ENCODE measurements around the gene MFN2.
"Not testable (repeated sequence)": the region's sequence is repeated elsewhere in the genome, so short reads cannot be mapped to it uniquely, and the experiment has no call there.

Gene MFN2

GRCh38 chr1:12015001-12015491 is 34.8 kb downstream of the MFN2 start:
- Mint-ChIP-seq H3K4me1 (ENCODE audit: low read depth) (peaks cover 38% of the 10 kb centered on the region), H3K36me3 (ENCODE audit: low read depth) (peaks cover 32% of the 10 kb centered on the region)

GRCh38 chr1:12015499-12015898 is 35.3 kb downstream of the MFN2 start:
- peaks cover 38% of the 10 kb centered on the region for H3K4me1 Mint-ChIP-seq (ENCODE audit: low read depth)
- no peaks in the 10 kb centered on the region for H3K9me3 Mint-ChIP-seq
- H3K27me3 Mint-ChIP-seq (ENCODE audit: low read depth): no peaks in the 10 kb centered on the region
- peaks cover 28% of the 10 kb centered on the region for H3K36me3 Mint-ChIP-seq (ENCODE audit: low read depth)
- H3K27ac Mint-ChIP-seq: peak overlapping the region; percentile 3
- H3K4me3 Mint-ChIP-seq: no peak overlapping the region

More at GRCh38 chr1:12015001-12015491, 34.8 kb downstream of the MFN2 start:
- H3K27me3 Mint-ChIP-seq (ENCODE audit: low read depth): no peaks in the 10 kb centered on the region
- H3K27ac Mint-ChIP-seq: peak overlapping the region; percentile 85
- no peak overlapping the region for H3K4me3 Mint-ChIP-seq
- H3K9me3 Mint-ChIP-seq: no peaks in the 10 kb centered on the region

DNA sequence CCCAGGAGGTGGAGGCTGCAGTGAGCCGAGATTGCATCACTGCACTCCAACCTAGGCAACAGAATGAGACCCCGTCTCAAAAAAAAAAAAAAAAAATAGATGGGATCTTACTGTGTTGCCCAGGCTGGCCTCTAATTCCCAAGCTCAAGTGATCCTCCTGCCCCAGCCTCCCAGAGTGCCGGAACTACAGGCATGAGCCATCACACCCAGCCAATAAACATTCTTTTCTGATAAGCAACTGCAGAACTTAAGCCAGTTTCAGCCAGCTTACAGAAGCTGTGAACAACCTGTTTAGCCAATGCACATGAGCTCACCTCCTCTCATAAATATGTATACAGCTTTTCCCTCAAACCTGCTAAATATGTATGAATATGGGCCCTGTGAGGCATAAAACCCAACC is 35.9 kb downstream of the MFN2 start:
- Mint-ChIP-seq H3K27ac (peak overlapping the region; percentile 63), H3K36me3 (ENCODE audit: low read depth) (peaks cover 26% of the 10 kb centered on the region), H3K9me3 (no peaks in the 10 kb centered on the region), H3K27me3 (ENCODE audit: low read depth) (no peaks in the 10 kb centered on the region), H3K4me3 (no peak overlapping the region), H3K4me1 (ENCODE audit: low read depth) (peaks cover 34% of the 10 kb centered on the region)

- peaks cover 8% of the 10 kb centered on the region for H3K4me1 Mint-ChIP-seq (ENCODE audit: low read depth)
- H3K4me3 Mint-ChIP-seq: peak overlapping the region; percentile 80
- H3K9me3 Mint-ChIP-seq: no peaks in the 10 kb centered on the region
- peak overlapping the region; percentile 82 for H3K27ac Mint-ChIP-seq
- peaks cover 11% of the 10 kb centered on the region for H3K36me3 Mint-ChIP-seq (ENCODE audit: low read depth)
- H3K27me3 Mint-ChIP-seq (ENCODE audit: low read depth): no peaks in the 10 kb centered on the region
Observed at GRCh38 chr1:12019858-12020509, 39.7 kb downstream of the MFN2 start.

DNA sequence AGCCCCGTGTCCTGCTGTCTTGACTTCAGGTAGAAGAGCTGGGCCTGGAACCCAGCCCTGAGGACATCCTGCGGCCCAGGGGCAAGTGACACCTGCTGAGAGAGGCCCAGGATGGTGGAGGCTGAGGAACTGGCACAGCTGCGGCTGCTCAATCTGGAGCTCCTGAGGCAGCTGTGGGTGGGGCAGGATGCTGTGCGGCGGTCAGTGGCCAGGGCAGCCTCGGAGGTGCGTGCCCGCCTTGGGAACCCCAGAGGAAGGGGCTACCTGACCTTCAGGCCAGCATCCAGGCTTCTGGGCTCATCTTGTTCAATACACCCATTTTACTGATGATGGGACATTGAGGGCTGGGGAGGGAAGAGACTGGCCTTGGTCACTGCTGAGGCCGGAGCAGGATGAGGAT is 41.4 kb downstream of the MFN2 start:
- peaks cover 22% of the 10 kb centered on the region for H3K36me3 Mint-ChIP-seq (ENCODE audit: low read depth)
- H3K27ac Mint-ChIP-seq: no peak overlapping the region
- peaks cover 8% of the 10 kb centered on the region for H3K4me1 Mint-ChIP-seq (ENCODE audit: low read depth)
- no peak overlapping the region for H3K4me3 Mint-ChIP-seq
- no peaks in the 10 kb centered on the region for H3K9me3 Mint-ChIP-seq
- H3K27me3 Mint-ChIP-seq (ENCODE audit: low read depth): no peaks in the 10 kb centered on the region

GRCh38 chr1:12022036-12022435 is 41.8 kb downstream of the MFN2 start:
- Mint-ChIP-seq H3K27me3 (ENCODE audit: low read depth) (no peaks in the 10 kb centered on the region), H3K9me3 (no peaks in the 10 kb centered on the region), H3K27ac (no peak overlapping the region), H3K36me3 (ENCODE audit: low read depth) (peaks cover 25% of the 10 kb centered on the region), H3K4me3 (no peak overlapping the region), H3K4me1 (ENCODE audit: low read depth) (peaks cover 9% of the 10 kb centered on the region)

DNA sequence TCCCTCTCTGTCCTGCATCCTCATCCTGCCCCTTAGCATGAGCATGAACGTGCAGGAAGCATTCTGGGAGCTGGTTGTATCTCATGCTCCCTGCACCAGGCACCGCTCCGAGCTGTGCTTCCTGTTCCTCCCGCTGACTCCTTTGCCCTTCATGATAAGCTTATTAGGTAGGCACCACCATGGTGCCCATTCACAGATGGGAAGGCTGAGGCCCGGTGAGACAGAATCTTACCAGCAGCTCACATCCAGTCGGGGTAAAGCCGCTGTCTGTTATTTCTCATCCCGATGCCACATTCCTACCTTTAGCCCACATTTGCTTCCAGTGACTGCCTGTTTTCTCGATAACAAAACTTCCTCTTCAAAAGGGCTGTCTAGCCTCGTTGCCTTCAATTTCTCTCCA is 46.3 kb downstream of the MFN2 start:
- no peak overlapping the region for H3K27ac Mint-ChIP-seq
- peaks cover 13% of the 10 kb centered on the region for H3K4me1 Mint-ChIP-seq (ENCODE audit: low read depth)
- peaks cover 42% of the 10 kb centered on the region for H3K36me3 Mint-ChIP-seq (ENCODE audit: low read depth)
- H3K4me3 Mint-ChIP-seq: no peak overlapping the region
- no peaks in the 10 kb centered on the region for H3K27me3 Mint-ChIP-seq (ENCODE audit: low read depth)
- no peaks in the 10 kb centered on the region for H3K9me3 Mint-ChIP-seq

DNA sequence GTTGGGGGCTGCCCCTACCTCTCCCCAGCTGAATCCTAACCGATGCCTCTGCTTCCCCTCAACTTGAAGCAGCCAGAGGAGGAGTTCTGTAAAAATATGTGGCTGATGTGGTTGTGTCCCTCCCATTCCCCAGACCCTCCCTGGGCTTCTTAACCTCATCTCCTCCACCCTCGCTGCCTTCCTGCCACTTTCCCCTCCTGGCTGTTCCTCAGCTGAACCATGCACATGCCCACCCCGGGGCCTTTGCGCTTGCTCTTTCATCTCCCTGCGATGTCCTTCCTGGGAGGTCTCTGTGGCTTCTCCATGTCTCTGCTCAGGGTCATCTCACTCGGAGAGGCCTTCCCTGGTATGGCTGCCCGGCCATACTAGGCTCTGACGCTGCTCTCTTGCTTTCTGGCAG is 48.0 kb downstream of the MFN2 start:
- H3K9me3 Mint-ChIP-seq: no peaks in the 10 kb centered on the region
- no peak overlapping the region for H3K4me3 Mint-ChIP-seq
- peaks cover 14% of the 10 kb centered on the region for H3K4me1 Mint-ChIP-seq (ENCODE audit: low read depth)
- peak overlapping the region; percentile 49 for H3K27ac Mint-ChIP-seq
- H3K27me3 Mint-ChIP-seq (ENCODE audit: low read depth): no peaks in the 10 kb centered on the region
- peaks cover 49% of the 10 kb centered on the region for H3K36me3 Mint-ChIP-seq (ENCODE audit: low read depth)

GRCh38 chr1:12028957-12029511 is 48.8 kb downstream of the MFN2 start:
- Mint-ChIP-seq H3K27me3 (ENCODE audit: low read depth) (no peaks in the 10 kb centered on the region), H3K4me3 (no peak overlapping the region), H3K4me1 (ENCODE audit: low read depth) (peaks cover 13% of the 10 kb centered on the region), H3K27ac (no peak overlapping the region), H3K36me3 (ENCODE audit: low read depth) (peaks cover 46% of the 10 kb centered on the region), H3K9me3 (no peaks in the 10 kb centered on the region)

GRCh38 chr1:12029720-12030339 is 49.6 kb downstream of the MFN2 start:
- no peak overlapping the region for H3K27ac Mint-ChIP-seq
- no peak overlapping the region for H3K4me3 Mint-ChIP-seq
- peaks cover 39% of the 10 kb centered on the region for H3K36me3 Mint-ChIP-seq (ENCODE audit: low read depth)
- peaks cover 13% of the 10 kb centered on the region for H3K4me1 Mint-ChIP-seq (ENCODE audit: low read depth)
- no peaks in the 10 kb centered on the region for H3K9me3 Mint-ChIP-seq
- no peaks in the 10 kb centered on the region for H3K27me3 Mint-ChIP-seq (ENCODE audit: low read depth)

- H3K36me3 Mint-ChIP-seq (ENCODE audit: low read depth): peaks cover 36% of the 10 kb centered on the region
- peaks cover 18% of the 10 kb centered on the region for H3K4me1 Mint-ChIP-seq (ENCODE audit: low read depth)
- no peak overlapping the region for H3K27ac Mint-ChIP-seq
- H3K4me3 Mint-ChIP-seq: no peak overlapping the region
- H3K27me3 Mint-ChIP-seq (ENCODE audit: low read depth): no peaks in the 10 kb centered on the region
- H3K9me3 Mint-ChIP-seq: no peaks in the 10 kb centered on the region
Observed at GRCh38 chr1:12031039-12031980, 51.1 kb downstream of the MFN2 start.

DNA sequence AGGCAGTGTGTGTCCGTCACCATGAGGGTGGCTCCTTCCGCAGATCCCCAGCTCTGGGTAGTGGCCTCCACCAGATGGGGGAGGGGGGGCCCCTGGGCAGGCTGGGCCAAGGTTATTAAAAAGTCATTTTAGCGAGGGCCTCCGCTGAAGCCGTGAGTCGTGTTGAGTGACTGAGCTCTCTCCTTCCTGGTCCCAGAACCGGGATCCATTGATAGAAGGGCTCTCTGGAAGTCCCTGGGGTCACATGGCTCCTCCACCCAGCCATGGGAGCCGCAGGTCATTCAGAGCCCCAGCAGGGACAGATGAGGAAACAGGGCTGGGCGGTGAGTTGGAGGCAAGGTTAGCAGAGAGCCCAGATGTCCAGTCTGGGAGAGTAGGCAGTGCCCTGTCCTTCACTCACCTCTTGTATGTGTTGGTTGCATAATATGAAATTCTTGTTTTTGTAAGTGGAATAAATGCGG is 51.9 kb downstream of the MFN2 start:
- Mint-ChIP-seq H3K4me3 (no peak overlapping the region), H3K36me3 (ENCODE audit: low read depth) (peaks cover 28% of the 10 kb centered on the region), H3K27me3 (ENCODE audit: low read depth) (no peaks in the 10 kb centered on the region), H3K9me3 (no peaks in the 10 kb centered on the region), H3K27ac (no peak overlapping the region), H3K4me1 (ENCODE audit: low read depth) (peaks cover 13% of the 10 kb centered on the region)

GRCh38 chr1:12033441-12033840 is 53.2 kb downstream of the MFN2 start:
- H3K36me3 Mint-ChIP-seq (ENCODE audit: low read depth): peaks cover 19% of the 10 kb centered on the region
- H3K4me1 Mint-ChIP-seq (ENCODE audit: low read depth); H3K4me3 Mint-ChIP-seq; H3K9me3 Mint-ChIP-seq; H3K27me3 Mint-ChIP-seq (ENCODE audit: low read depth); H3K27ac Mint-ChIP-seq: not testable (repeated sequence)

DNA sequence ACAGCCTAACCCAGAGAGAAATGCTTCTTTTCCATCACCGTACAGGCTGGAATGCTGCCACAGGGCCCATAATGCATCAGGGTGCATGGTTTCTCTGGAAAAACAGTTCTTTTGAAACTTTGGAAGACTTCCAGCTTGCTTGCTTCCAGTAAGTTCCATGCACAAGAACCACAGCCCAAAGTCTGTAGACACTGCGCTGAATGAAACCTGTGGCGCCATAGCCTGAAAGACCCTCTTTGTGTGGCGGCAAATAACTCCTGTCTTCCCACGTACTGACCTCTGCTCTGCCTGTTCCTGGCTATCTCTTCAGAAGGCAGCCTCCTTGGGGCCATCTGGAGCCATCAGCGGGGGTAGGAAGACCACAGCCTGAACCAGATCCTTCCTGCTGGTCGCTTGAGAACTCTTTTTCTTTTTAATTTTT is 54.1 kb downstream of the MFN2 start:
- peaks cover 17% of the 10 kb centered on the region for H3K36me3 Mint-ChIP-seq (ENCODE audit: low read depth)
- no peak overlapping the region for H3K4me3 Mint-ChIP-seq
- H3K27ac Mint-ChIP-seq: no peak overlapping the region
- H3K4me1 Mint-ChIP-seq (ENCODE audit: low read depth): peaks cover 10% of the 10 kb centered on the region
- no peaks in the 10 kb centered on the region for H3K27me3 Mint-ChIP-seq (ENCODE audit: low read depth)
- H3K9me3 Mint-ChIP-seq: no peaks in the 10 kb centered on the region

Measured in T-helper 1 cell treated with Interleukin-12 subunit alpha and Interleukin-12 subunit beta and Interleukin-4 antibody, amounts not matched to agents 30 μg/mL and 1 μg/mL, for 36 hours (primary cell).